Peyer's patch (tissue), 4 donors: Measurements from ENCODE around the gene NDST1. TPM values are rescaled to one million over a fixed set of nuclear protein-coding genes. Genes with fewer than 3 reads are reported as not detected.
A peak's percentile ranks its signal among the peaks of the same experiment; 100 is the strongest.

Experiments
- DNase-seq, 3 donors: peaks; one replicate each; pipeline ENCODE4 v3.0.0-alpha.2; 2017 to 2019
- H3K27ac ChIP-seq, 4 donors: fragments of 200-600 bp; sonication (generic); one replicate each; pipeline ENCODE4 v1.5.1; 2016 to 2019
- H3K27me3 ChIP-seq, 2 donors: fragments of 200-600 bp; sonication (generic); one replicate each; pipeline ENCODE4 v1.5.1; 2019
- H3K36me3 ChIP-seq, 3 donors: fragments of 200-600 bp; sonication (generic); one replicate each; pipeline ENCODE4 v1.5.1; 2016 to 2019
- H3K4me1 ChIP-seq, 4 donors: fragments of 200-600 bp; sonication (generic); one replicate each; pipeline ENCODE4 v1.5.1; 2016 to 2019
- H3K4me3 ChIP-seq, 4 donors: fragments of 200-600 bp; sonication (generic); 1 replicate in 3 of 4; 2 replicates in 1 of 4; pipeline ENCODE4 v1.5.1; 2016 to 2019; ENCODE audit warnings: mild to moderate bottlenecking in 1 of 4
- H3K9me3 ChIP-seq, 4 donors: fragments of 200-600 bp; sonication (generic); one replicate each; pipeline ENCODE4 v1.5.1; 2016 to 2019; ENCODE audit warnings: mild to moderate bottlenecking in 1 of 4
- CTCF ChIP-seq, 6 experiments: fragments of 450-650 bp in 4 of 6; fragments of 200-600 bp in 2 of 6; sonication (generic) in 1 of 6; IDR thresholded peaks; one replicate each; pipeline ENCODE4 v1.5.1; 2017 to 2019; ENCODE audit warnings: antibody characterized with exemption in 6 of 6, mild to moderate bottlenecking in 3 of 6, moderate library complexity in 1 of 6
- POLR2A ChIP-seq, 2 donors: fragments of 450-650 bp; IDR thresholded peaks; one replicate each; pipeline ENCODE4 v1.5.1; 2017; ENCODE audit warnings: antibody characterized with exemption in 2 of 2, mild to moderate bottlenecking in 2 of 2, moderate library complexity in 2 of 2
- total RNA-seq, 4 donors: library from RNA; depleted of rRNA; stranded (reverse); fragments of >200 nt; gene quantifications; one replicate each; pipeline ENCODE4 v1.1.0, GENCODE V29; 2016

The NDST1 gene
- total RNA-seq, 4 donors from 2014 or later: 80.9 to 168 (median 118) TPM

GRCh38 chr5:150538007-150538917 lies 30.3 kb downstream of the NDST1 start:
- TF ChIP-seq POLR2A (IDR thresholded peaks at IDR 0.05) (no peak), CTCF (IDR thresholded peaks at IDR 0.05) (no peak)
- no peaks in the 10 kb centered on the region for H3K27me3 ChIP-seq
- H3K27ac ChIP-seq: peak overlapping the region in 1 of 4 donors; percentile 7
- peaks cover 0 to 23% (median 4%) of the 10 kb centered on the region in 4 donors for H3K4me1 ChIP-seq
- DNase-seq: no peak
- H3K36me3 ChIP-seq: peaks cover 0 to 82% (median 0%) of the 10 kb centered on the region in 3 donors
- H3K9me3 ChIP-seq: no peaks in the 10 kb centered on the region
- no peak overlapping the region for H3K4me3 ChIP-seq

GRCh38 chr5:150539206-150539605 lies 31.3 kb downstream of the NDST1 start:
- Histone ChIP-seq H3K27ac (peak overlapping the region in 2 of 4 donors; percentile 7 to 96), H3K4me1 (peaks cover 0 to 33% (median 4%) of the 10 kb centered on the region in 4 donors), H3K4me3 (no peak overlapping the region), H3K27me3 (no peaks in the 10 kb centered on the region), H3K9me3 (no peaks in the 10 kb centered on the region), H3K36me3 (peaks cover 0 to 72% (median 0%) of the 10 kb centered on the region in 3 donors)
- DNase-seq: no peak
- TF ChIP-seq CTCF (IDR thresholded peaks at IDR 0.05) (no peak), POLR2A (IDR thresholded peaks at IDR 0.05) (no peak)

GRCh38 chr5:150540042-150540441 lies 32.1 kb downstream of the NDST1 start:
- Histone ChIP-seq H3K36me3 (peaks cover 0 to 64% (median 0%) of the 10 kb centered on the region in 3 donors), H3K9me3 (no peaks in the 10 kb centered on the region), H3K27ac (peak overlapping the region in 2 of 4 donors; percentile 96), H3K4me3 (no peak overlapping the region), H3K27me3 (no peaks in the 10 kb centered on the region), H3K4me1 (peaks cover 0 to 38% (median 4%) of the 10 kb centered on the region in 4 donors)
- no peak for DNase-seq
- no peak for TF ChIP-seq CTCF (IDR thresholded peaks at IDR 0.05)
- no peak for TF ChIP-seq POLR2A (IDR thresholded peaks at IDR 0.05)

- peak in 1 of 3 donors; percentile 24 for DNase-seq
- Histone ChIP-seq H3K4me3 (no peak overlapping the region), H3K36me3 (peaks cover 0 to 61% (median 0%) of the 10 kb centered on the region in 3 donors), H3K27ac (peak overlapping the region in 3 of 4 donors; percentile 81 to 96 (median 96)), H3K9me3 (no peaks in the 10 kb centered on the region), H3K4me1 (peaks cover 0 to 38% (median 4%) of the 10 kb centered on the region in 4 donors), H3K27me3 (no peaks in the 10 kb centered on the region)
- no peak for TF ChIP-seq POLR2A (IDR thresholded peaks at IDR 0.05)
- TF ChIP-seq CTCF (IDR thresholded peaks at IDR 0.05): no peak
These were observed 32.9 kb downstream of the NDST1 start for GRCh38 chr5:150540615-150541396.

- TF ChIP-seq CTCF (IDR thresholded peaks at IDR 0.05): no peak
- no peak for TF ChIP-seq POLR2A (IDR thresholded peaks at IDR 0.05)
- H3K27ac ChIP-seq: peak overlapping the region in 3 of 4 donors; percentile 81 to 96 (median 96)
These were observed 33.4 kb downstream of the NDST1 start for GRCh38 chr5:150541397-150541675.

More at GRCh38 chr5:150541397-150541675, 33.4 kb downstream of the NDST1 start:
- no peak for DNase-seq
- peaks cover 0 to 38% (median 4%) of the 10 kb centered on the region in 4 donors for H3K4me1 ChIP-seq
- H3K27me3 ChIP-seq: no peaks in the 10 kb centered on the region
- H3K36me3 ChIP-seq: peaks cover 0 to 60% (median 0%) of the 10 kb centered on the region in 3 donors
- H3K4me3 ChIP-seq: no peak overlapping the region
- H3K9me3 ChIP-seq: no peaks in the 10 kb centered on the region
